ENCODE data around the gene KMO.

- TF ChIP-seq CTCF (IDR thresholded peaks at IDR 0.05): no peak
- no peak for TF ChIP-seq POLR2A (IDR thresholded peaks at IDR 0.05)
Measured at GRCh38 chr1:241608379-241609033, 76.3 kb downstream of the KMO start.

All from esophagus squamous epithelium (tissue), 4 donors.